Stimulated activated CD4-positive, alpha-beta T cell treated with anti-CD3 and anti-CD28 coated beads, Interleukin-12 subunit alpha, Interleukin-12 subunit beta, amount 100 ng/mL, for 4 hours (primary cell): ENCODE measurements around the gene GOT2.
"Not testable (repeated sequence)": the region's sequence is repeated elsewhere in the genome, so short reads cannot be mapped to it uniquely, and the experiment has no call there.

Experiments used
- DNase-seq: peaks from one replicate; pipeline ENCODE4 v3.0.0-alpha.2; 2020

GOT2 gene

DNA sequence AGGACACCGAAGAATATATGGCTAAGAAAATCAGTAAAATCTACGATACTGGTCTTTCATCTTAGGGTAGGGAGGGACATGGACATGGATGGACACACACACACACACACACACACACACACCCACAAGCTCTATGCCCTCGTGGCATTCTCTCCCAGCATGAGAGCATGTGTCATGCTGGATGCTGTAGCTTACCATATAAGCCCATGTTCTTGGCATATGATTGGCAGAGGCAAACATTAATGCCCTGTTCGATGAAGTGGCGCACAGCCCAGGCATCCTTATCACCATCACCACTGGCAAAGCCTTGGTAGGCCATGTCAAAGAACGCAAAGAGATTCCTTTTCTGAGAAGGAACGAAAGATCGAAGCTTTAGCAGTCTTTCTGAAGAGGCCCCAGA lies 17.6 kb downstream of the GOT2 start:
- DNase-seq, result no peak

GRCh38 chr16:58713742-58714141 lies 20.4 kb downstream of the GOT2 start:
- no peak for DNase-seq

DNA sequence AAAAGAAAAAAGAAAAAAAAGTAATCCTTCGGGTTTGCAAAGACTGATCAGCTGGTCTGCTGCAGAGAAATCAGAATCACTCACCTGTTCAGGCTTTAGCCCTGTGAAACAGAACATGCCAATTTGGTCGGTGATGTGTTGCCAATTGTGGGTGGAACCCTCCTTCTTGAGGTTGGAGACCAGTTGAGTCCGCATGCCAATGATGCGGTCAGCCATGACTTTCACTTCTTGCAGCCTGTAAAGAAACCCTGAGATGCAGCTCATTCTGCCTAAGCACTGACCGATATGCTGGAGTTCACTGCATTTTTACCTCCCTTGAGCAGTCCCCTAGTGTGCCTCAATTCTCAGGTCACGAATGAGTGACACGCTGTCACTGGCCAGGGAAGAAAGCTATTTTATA lies 24.8 kb downstream of the GOT2 start:
- no peak for DNase-seq

- DNase-seq, result no peak
Observed at GRCh38 chr16:58699151-58699550, 35.0 kb downstream of the GOT2 start.

DNA sequence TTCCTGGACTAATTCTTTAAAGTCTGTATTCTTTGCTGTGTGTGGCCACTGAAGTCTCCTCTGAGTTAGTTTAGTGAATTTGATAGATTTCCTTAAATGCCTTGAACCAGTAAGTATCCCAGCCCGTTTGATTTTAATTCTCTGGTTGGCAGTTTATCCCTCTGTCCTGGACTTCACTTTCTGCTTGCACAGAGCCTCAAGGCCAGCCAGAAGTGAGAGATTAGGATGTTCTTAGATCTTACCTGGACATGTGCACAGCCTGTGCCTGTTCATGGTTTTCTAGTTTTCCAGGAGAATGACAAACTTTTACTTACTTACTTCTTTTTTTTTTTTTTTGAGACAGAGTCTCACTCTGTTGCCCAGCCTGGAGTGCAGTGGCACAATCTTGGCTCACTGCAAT lies 38.7 kb downstream of the GOT2 start:
- no peak for DNase-seq

- no peak for DNase-seq
Observed at GRCh38 chr16:58692450-58692849, 41.7 kb downstream of the GOT2 start.

GRCh38 chr16:58686985-58687706 lies 47.0 kb downstream of the GOT2 start:
- DNase-seq, result not testable (repeated sequence)

GRCh38 chr16:58685084-58685449 lies 49.0 kb downstream of the GOT2 start:
- DNase-seq, result no peak

DNA sequence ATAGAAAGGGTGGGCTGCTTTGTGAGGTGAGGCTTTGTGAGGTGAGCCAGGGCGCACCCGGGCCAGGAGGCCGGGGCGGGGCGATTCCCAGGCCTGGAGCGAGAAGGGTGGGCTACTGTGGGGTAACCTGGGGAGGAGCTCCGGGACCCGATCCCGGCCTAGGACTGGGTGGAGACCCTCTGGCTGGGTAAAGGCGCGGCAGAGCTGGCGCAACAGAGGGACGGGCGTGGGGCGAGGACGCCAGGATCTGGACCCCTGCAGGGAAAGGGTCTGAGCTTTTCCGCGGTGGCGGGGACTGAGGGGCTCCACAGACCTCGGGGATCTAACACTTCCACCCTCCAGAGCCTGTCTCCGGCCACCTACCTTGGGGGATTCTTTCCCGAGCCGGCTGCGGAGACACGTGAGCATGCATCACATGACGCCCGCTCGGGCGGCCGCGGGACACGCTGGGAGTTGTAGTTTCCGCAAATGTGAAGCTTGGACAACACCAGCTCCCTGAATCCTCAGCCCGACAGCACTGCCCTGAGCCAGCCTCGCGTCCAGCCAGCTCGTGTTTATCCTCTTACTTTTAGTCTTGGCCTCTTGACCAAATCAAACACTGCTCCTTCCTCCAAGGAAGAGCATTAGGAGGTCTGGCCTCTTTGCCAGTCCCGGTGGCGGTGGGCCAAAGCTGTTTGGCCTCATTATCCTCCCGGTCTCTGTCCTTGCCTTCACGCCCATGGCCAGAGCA lies 49.6 kb downstream of the GOT2 start, which contains the start of gene SLC38A7:
SLC38A7 (minus strand) TSS at position 417 of the 730 bp plus-strand sequence. CDS start 4,644 bp downstream, outside the sequence.
- DNase-seq, result peak; percentile 69

DNA sequence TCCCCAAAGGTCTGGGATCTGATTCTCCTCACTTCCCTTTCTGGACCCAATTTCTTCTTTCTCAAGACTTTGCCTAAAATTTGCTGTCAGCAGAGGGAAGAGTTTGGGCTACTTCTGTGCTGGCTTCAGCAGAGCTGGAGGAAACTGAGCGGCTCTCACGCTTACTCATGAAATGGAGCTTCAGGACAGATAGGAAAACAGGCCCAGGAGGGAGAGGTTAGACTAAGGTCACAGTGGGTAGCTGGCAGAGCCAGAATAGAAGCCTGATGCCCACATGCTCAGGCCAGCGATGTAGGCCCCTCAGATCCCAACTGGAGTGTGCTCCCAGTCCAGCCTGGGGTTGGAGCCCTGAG lies 50.1 kb downstream of the GOT2 start:
- no peak for DNase-seq

DNA sequence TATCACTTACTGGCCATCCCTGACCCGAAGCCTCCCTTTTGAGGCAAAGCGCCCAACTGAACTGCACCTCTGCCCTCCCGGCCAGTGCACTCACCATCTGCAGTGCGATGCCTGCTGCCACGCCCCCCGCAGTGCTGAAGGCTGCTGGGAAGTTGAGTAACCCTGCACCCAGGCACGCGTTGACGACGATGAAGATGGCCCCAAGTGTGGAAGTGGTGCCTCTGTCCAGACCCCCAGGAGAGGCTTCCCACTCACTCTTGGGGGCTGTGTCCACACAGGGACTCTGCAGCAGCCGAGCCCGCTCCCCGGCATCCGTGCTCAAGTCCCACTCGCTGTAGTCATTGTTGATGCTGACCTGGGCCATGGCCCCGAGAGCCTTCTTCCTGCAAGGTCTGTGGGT lies 54.4 kb downstream of the GOT2 start:
- no peak for DNase-seq

GRCh38 chr16:58678716-58679115 lies 55.4 kb downstream of the GOT2 start:
- no peak for DNase-seq

DNA sequence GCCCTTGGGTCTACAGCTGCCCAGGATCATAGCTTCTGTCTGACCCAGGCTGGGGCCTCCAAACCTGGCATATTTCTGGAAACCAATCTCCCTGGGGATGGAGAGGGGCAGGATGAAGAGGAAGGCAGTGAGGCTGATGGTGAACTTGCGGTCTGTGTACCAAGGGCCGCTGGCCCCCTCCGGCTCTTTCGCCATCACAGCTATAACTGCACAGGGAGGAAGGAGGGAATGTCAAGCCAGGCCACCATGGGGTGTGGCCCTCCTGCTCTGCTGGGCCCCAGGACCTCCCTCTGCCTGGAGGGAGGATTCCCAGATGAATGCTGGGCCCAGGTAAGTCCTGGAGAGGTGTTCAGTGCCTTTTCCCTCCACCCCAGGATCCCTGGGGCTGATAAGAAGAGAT lies 55.8 kb downstream of the GOT2 start:
- no peak for DNase-seq

DNA sequence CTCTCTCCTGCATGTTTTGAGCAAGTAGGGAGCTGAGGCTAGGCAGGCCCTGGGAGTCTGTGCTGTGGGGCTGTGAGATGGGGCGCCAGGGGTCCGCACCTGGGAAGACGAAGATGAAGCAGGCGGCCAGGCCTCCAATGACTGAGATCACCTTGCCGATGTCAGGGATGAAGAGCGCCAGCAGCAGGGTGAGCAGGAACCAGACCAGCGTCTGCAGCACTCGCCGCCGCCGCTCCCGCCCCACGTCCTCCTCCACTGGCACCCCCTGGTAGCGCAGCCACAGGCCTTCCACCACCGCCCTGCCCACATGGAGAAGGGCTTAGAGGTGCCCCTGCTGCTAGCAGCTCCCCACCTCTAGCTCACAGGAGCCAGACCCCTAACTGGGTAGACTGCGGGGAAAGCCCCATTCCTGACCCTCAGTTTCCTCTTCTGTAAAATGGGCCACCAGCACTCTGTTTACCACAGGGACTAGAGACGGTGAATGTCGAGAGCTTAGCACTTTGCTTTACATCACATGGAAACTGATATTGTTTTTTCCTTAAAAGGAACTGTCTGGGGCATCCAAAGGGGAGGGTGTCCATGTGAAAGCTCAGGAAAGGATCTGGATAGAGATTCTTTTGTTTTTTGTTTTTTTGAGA lies 63.1 kb downstream of the GOT2 start:
- no peak for DNase-seq

DNA sequence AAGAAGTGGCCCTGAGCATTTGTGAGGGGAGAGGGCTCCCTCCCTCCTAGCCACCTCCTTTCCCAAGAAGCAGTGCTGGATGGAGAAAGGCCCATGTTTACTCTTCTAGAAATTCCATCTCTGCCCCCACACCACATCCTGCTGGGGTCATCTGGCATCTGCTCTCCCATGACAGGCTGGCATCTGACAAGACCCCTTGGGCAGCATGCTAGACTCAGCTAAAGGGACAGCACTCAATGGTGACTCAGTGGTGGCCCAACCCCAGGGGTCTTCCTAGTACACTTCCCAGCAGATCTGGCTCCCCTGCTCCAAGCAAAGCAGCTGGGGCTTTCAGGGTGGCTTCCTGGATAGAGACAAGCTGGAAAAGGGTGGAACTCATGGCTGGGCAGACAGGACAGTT lies 63.9 kb downstream of the GOT2 start:
- DNase-seq, result no peak

- DNase-seq, result no peak
Observed at GRCh38 chr16:58665200-58665599, 68.9 kb downstream of the GOT2 start.

DNA sequence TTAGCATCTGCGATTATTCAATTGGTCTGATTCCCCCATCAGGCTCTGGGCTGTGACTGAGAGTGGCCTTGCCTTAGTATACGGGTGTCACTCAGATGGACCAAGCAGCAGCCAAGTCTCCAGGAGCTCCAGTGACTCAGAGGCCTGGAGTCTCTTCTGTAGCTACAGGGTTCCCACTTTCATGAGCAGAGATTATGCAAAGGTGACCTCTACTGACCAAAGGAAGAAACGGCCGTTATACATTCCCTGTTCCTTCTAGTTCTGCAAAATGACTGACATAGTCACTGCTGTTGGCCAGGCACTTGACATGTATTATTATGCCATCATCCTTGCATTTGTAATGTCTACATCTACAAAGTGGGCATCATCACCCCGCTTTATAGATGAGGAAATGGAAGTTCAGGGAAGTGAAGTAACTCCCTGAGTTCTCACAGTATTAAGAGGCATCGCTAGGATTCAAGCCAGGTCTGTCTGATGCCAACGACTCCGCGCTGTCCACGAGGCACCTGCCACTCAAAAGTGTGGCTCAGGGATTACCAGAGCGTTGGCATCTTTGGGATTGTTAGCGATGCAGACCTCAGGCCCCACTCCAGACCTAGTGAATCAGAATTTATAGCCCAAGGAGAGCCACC lies 72.8 kb downstream of the GOT2 start:
- DNase-seq, result no peak

DNA sequence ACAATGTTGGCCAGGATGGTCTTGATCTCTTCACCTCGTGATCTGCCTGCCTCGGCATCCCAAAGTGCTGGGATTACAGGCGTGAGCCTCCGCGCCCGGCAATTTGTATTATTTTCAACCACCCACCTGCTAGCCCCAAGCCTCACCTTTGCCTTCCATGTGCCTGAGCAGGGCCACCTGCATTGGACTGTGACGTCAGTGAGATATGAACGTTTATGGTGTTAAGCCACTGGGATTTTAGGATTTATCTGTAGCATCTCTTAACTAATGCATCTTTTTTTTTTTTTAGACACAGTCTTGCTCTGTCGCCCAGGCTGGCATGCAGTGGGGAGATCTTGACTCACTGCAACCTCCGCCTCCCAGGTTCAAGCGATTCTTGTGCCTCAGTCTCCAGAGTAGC lies 74.2 kb downstream of the GOT2 start:
- not testable (repeated sequence) for DNase-seq

DNA sequence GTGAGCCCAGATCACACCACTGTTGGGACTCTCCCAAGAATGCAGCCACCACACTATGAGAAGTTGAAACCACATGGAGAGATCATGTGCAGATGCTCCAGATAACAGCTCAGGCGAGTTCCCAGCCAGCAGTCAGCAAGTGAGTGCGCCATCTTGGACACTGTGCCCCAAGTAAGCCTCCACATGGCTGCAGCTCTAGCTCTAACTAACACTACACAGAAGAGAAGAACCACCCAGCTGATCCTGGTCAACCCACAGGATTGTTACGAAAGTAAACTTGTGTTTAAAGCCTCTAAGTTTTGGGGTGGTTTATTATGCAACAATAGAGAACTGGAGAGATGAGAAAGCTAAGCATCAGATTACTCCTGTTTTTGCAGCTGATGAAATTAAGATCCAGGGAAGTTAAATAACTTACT lies 75.3 kb downstream of the GOT2 start:
- no peak for DNase-seq
